ENCODE data around the gene FNDC8. TPM values are rescaled to one million over a fixed set of nuclear protein-coding genes. Genes with fewer than 3 reads are reported as not detected.

FNDC8 gene
- total RNA-seq, 1 donor from 2014 or later = not detected

- Histone ChIP-seq H3K4me3 (ENCODE audit: low read depth, low read length) (no peak overlapping the region), H3K36me3 (ENCODE audit: control insufficient read depth, insufficient read depth, low read length) (no peaks in the 10 kb centered on the region), H3K27me3 (ENCODE audit: control insufficient read depth, insufficient read depth, low read length) (peaks cover 3% of the 10 kb centered on the region)
- DNase-seq (ENCODE audit: low read depth) = no peak
- no peak for TF ChIP-seq CTCF (IDR thresholded peaks at IDR 0.05; ENCODE audit: insufficient read depth, low read length, poor library complexity, severe bottlenecking)
These were observed 38.5 kb downstream of the FNDC8 start for GRCh38 chr17:35159940-35160339.

GRCh38 chr17:35160354-35161201 is 39.2 kb downstream of the FNDC8 start:
- no peak overlapping the region for H3K4me3 ChIP-seq (ENCODE audit: low read depth, low read length)
- H3K27me3 ChIP-seq (ENCODE audit: control insufficient read depth, insufficient read depth, low read length) = peaks cover 3% of the 10 kb centered on the region
- TF ChIP-seq CTCF (IDR thresholded peaks at IDR 0.05; ENCODE audit: insufficient read depth, low read length, poor library complexity, severe bottlenecking) = no peak
- H3K36me3 ChIP-seq (ENCODE audit: control insufficient read depth, insufficient read depth, low read length) = no peaks in the 10 kb centered on the region
- no peak for DNase-seq (ENCODE audit: low read depth)

GRCh38 chr17:35161281-35161761 is 39.9 kb downstream of the FNDC8 start:
- Histone ChIP-seq H3K36me3 (ENCODE audit: control insufficient read depth, insufficient read depth, low read length) (no peaks in the 10 kb centered on the region), H3K27me3 (ENCODE audit: control insufficient read depth, insufficient read depth, low read length) (peaks cover 3% of the 10 kb centered on the region), H3K4me3 (ENCODE audit: low read depth, low read length) (no peak overlapping the region)
- TF ChIP-seq CTCF (IDR thresholded peaks at IDR 0.05; ENCODE audit: insufficient read depth, low read length, poor library complexity, severe bottlenecking) = no peak
- DNase-seq (ENCODE audit: low read depth) = no peak

- no peak overlapping the region for H3K4me3 ChIP-seq (ENCODE audit: low read depth, low read length)
- DNase-seq (ENCODE audit: low read depth) = no peak
- peaks cover 3% of the 10 kb centered on the region for H3K27me3 ChIP-seq (ENCODE audit: control insufficient read depth, insufficient read depth, low read length)
- H3K36me3 ChIP-seq (ENCODE audit: control insufficient read depth, insufficient read depth, low read length) = no peaks in the 10 kb centered on the region
- TF ChIP-seq CTCF (IDR thresholded peaks at IDR 0.05; ENCODE audit: insufficient read depth, low read length, poor library complexity, severe bottlenecking) = no peak
These were observed 41.3 kb downstream of the FNDC8 start for GRCh38 chr17:35162755-35163154.

- Histone ChIP-seq H3K36me3 (ENCODE audit: control insufficient read depth, insufficient read depth, low read length) (no peaks in the 10 kb centered on the region), H3K4me3 (ENCODE audit: low read depth, low read length) (no peak overlapping the region), H3K27me3 (ENCODE audit: control insufficient read depth, insufficient read depth, low read length) (peaks cover 3% of the 10 kb centered on the region)
- no peak for TF ChIP-seq CTCF (IDR thresholded peaks at IDR 0.05; ENCODE audit: insufficient read depth, low read length, poor library complexity, severe bottlenecking)
- no peak for DNase-seq (ENCODE audit: low read depth)
These were observed 42.5 kb downstream of the FNDC8 start for GRCh38 chr17:35163886-35164285.

Measured in kidney epithelial cell (primary cell).